ENCODE results near the gene PCBP2. TPM values are rescaled to one million over a fixed set of nuclear protein-coding genes. Genes with fewer than 3 reads are reported as not detected.

Gene PCBP2
- total RNA-seq, 1 donor from 2014 or later, result 1,170 TPM

GRCh38 chr12:53423597-53423996 lies 28.3 kb upstream of the PCBP2 start, which contains the start of gene AMHR2:
TSS of gene AMHR2 (plus strand) at chr12:53423855. CDS start at chr12:53423935, 80 bp downstream.
- no peaks in the 10 kb centered on the region for H3K4me1 Mint-ChIP-seq (ENCODE audit: low read depth, unreplicated experiment)
- no peaks in the 10 kb centered on the region for H3K9me3 Mint-ChIP-seq (ENCODE audit: unreplicated experiment)
- no peak within 1 kb of the TSS for H3K4me3 Mint-ChIP-seq (ENCODE audit: unreplicated experiment)
- H3K27ac Mint-ChIP-seq (ENCODE audit: unreplicated experiment), result no peak within 1 kb of the TSS
- no peaks in the 10 kb centered on the region for H3K36me3 Mint-ChIP-seq (ENCODE audit: unreplicated experiment)
- no peak for DNase-seq
- H3K27me3 Mint-ChIP-seq (ENCODE audit: unreplicated experiment), result peaks cover 3% of the 10 kb centered on the region
- TF ChIP-seq CTCF (IDR thresholded peaks at IDR 0.05; ENCODE audit: partially characterized antibody, unreplicated experiment), result no peak

GRCh38 chr12:53424626-53425514 lies 27.0 kb upstream of the PCBP2 start:
- DNase-seq, result no peak
- H3K36me3 Mint-ChIP-seq (ENCODE audit: unreplicated experiment), result no peaks in the 10 kb centered on the region
- no peaks in the 10 kb centered on the region for H3K9me3 Mint-ChIP-seq (ENCODE audit: unreplicated experiment)
- H3K4me1 Mint-ChIP-seq (ENCODE audit: low read depth, unreplicated experiment), result no peaks in the 10 kb centered on the region
- no peak for TF ChIP-seq CTCF (IDR thresholded peaks at IDR 0.05; ENCODE audit: partially characterized antibody, unreplicated experiment)
- H3K27ac Mint-ChIP-seq (ENCODE audit: unreplicated experiment), result no peak overlapping the region
- peaks cover 3% of the 10 kb centered on the region for H3K27me3 Mint-ChIP-seq (ENCODE audit: unreplicated experiment)
- H3K4me3 Mint-ChIP-seq (ENCODE audit: unreplicated experiment), result no peak overlapping the region

- Mint-ChIP-seq H3K27me3 (ENCODE audit: unreplicated experiment) (peaks cover 5% of the 10 kb centered on the region), H3K4me1 (ENCODE audit: low read depth, unreplicated experiment) (peaks cover 4% of the 10 kb centered on the region), H3K9me3 (ENCODE audit: unreplicated experiment) (no peaks in the 10 kb centered on the region), H3K27ac (ENCODE audit: unreplicated experiment) (no peak overlapping the region), H3K4me3 (ENCODE audit: unreplicated experiment) (no peak overlapping the region), H3K36me3 (ENCODE audit: unreplicated experiment) (peaks cover 4% of the 10 kb centered on the region)
- no peak for DNase-seq
- TF ChIP-seq CTCF (IDR thresholded peaks at IDR 0.05; ENCODE audit: partially characterized antibody, unreplicated experiment), result no peak
Observed at GRCh38 chr12:53425515-53426150, 26.3 kb upstream of the PCBP2 start.

- Mint-ChIP-seq H3K27ac (ENCODE audit: unreplicated experiment) (no peak overlapping the region), H3K36me3 (ENCODE audit: unreplicated experiment) (peaks cover 4% of the 10 kb centered on the region)
Observed at GRCh38 chr12:53427905-53428594, 23.9 kb upstream of the PCBP2 start.

More at GRCh38 chr12:53427905-53428594, 23.9 kb upstream of the PCBP2 start:
- Mint-ChIP-seq H3K9me3 (ENCODE audit: unreplicated experiment) (no peaks in the 10 kb centered on the region), H3K4me3 (ENCODE audit: unreplicated experiment) (no peak overlapping the region), H3K4me1 (ENCODE audit: low read depth, unreplicated experiment) (peaks cover 4% of the 10 kb centered on the region), H3K27me3 (ENCODE audit: unreplicated experiment) (peaks cover 4% of the 10 kb centered on the region)
- DNase-seq, result no peak
- no peak for TF ChIP-seq CTCF (IDR thresholded peaks at IDR 0.05; ENCODE audit: partially characterized antibody, unreplicated experiment)

All from glutamatergic neuron (in vitro differentiated cells).